ENCODE data around the gene KRTAP10-8.

DNA sequence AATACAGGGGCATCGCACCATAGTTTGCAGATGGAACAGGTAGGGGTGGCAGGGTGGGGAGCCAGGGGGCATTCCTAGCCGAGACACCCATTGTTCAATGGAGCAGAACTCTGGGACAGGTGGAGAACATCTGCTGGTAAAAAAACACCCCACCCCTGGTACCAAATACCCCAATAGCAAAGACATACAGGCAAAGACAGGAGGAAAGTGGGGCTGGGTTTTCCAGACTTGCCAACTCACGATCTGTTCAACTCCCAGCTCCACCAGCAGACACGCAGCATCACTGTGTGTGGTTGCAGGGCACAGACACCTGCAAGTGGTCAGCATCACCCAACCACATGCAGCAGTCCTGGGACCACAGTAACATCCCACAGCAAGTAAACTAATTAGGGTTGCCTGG is 328 bp upstream of the KRTAP10-8 start:
- TF ChIP-seq, protein P1, sequence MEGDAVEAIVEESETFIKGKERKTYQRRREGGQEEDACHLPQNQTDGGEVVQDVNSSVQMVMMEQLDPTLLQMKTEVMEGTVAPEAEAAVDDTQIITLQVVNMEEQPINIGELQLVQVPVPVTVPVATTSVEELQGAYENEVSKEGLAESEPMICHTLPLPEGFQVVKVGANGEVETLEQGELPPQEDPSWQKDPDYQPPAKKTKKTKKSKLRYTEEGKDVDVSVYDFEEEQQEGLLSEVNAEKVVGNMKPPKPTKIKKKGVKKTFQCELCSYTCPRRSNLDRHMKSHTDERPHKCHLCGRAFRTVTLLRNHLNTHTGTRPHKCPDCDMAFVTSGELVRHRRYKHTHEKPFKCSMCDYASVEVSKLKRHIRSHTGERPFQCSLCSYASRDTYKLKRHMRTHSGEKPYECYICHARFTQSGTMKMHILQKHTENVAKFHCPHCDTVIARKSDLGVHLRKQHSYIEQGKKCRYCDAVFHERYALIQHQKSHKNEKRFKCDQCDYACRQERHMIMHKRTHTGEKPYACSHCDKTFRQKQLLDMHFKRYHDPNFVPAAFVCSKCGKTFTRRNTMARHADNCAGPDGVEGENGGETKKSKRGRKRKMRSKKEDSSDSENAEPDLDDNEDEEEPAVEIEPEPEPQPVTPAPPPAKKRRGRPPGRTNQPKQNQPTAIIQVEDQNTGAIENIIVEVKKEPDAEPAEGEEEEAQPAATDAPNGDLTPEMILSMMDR (conservative IDR thresholded peaks at IDR 0.05), result no peak
- TF ChIP-seq EZH2 (IDR thresholded peaks at IDR 0.05; ENCODE audit: low read depth), result no peak

Measured in PC-9 (cell line).